ENCODE measurements around the gene PVR.
A peak's percentile ranks its signal among the peaks of the same experiment; 100 is the strongest.
"Not testable (repeated sequence)": the region's sequence is repeated elsewhere in the genome, so short reads cannot be mapped to it uniquely, and the experiment has no call there.

Gene PVR

DNA sequence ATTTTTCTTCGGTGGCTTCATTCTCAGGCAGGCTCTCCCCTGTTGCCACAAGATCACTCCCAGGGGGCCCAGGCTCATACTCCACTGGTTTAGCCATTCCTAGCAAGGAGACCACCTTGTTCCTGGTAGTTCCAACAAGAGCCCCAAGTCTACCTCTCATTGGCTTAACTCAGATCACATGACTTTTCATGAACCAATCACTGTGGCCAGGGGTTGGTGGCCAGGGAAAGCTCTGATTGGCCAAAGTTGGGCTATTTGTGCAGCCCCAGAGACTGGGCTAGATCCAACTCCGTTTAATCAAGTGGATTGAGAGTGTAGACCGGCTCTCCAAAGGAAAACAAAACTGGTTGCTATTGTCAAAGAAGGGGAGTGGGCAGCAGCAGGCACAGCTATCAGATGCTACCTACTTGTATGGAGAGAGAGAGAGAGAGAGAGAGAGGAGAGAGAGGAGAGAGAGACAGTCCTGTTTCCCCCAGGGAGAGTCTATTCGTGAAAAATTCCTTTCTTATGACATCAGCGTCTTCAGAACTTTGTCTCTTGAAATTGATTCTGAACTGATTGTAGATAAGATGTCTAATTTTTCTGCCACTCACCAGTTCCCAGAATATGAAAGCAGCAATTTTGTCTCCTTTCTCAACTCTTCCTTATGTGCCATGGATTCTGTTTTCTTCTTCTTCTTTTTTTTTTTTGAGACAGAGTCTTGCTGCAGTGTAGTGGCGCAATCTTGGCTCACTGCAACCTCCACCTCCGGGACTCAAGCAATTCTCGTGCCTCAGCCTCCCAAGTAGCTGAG is 33.5 kb downstream of the PVR start:
- no peak for FAIRE-seq

DNA sequence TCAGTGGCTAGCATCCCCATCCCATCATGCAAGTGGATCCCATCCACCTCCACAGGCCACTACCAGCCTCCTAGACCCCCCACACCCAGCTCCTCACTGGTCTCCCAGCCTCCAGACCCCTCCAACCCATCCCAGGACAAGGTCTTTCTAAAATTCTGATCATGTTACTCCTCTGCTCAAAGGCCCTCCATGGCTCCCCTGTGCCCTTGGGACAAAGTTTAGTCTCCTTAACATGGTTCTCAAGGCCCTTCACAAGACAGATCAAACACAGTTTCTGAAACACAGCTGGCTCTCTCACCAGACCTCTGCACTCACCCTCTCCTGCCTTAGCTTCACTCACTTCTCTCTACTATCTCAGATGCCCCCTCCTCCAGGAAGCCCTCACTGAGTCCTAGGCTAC is 36.8 kb downstream of the PVR start:
- FAIRE-seq = no peak

DNA sequence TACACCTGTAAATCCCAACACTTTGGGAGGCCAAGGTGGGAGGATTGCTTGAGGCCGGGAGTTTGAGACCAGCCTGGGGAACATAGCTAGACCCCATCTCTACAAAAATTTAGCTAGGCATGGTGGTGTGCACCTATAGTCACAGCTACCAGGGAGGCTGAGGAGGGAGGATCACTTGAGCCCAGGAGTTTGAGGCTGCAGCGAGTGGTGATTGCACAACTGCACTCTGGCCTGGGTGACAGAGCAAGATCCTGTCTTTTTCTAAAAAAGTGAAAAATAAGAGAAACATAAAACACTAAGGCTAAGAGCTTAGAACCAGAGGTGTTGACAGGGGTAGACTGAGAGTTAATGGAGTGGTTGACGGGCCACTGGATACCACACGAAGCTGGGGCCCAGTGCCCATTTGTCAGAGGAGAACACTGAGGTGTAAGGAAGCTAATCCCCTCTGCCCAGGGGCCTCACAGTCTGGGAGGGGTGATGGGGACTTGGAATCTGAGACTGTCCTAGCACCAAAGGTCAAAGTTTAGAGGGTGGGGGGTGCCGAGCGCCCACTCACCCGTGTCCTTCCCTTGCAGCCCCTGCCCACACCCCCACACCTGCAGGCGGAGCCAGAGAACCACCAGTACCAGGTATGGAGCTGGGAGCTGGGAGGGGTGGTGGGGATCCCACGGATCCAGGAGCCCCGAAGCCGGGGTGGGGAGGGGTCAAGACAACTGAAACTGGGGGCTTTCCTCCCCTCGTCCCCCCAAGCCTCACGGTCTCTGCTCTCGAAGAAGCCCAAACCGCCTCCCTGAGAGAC is 38.5 kb downstream of the PVR start:
- no peak for FAIRE-seq

DNA sequence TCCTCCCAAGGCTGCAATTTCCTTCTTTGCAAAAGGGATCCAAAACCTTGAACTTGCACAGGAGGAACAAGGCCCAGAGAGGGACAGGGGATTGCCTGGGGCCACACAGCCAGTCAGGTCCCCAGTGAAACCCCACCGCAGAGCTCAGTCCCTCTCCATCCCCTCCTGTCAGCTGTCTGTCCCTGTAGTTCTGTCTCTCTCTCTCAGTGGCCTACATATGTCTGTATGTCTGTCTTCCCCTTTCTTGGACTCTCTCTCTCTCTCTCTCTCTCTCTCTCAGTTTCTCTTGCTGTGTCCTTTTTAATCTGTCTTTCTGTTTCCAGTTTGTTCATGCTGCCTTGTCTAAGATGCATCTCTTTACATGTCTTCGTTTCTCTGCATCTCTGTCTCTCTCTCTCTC is 39.1 kb downstream of the PVR start:
- FAIRE-seq = no peak

DNA sequence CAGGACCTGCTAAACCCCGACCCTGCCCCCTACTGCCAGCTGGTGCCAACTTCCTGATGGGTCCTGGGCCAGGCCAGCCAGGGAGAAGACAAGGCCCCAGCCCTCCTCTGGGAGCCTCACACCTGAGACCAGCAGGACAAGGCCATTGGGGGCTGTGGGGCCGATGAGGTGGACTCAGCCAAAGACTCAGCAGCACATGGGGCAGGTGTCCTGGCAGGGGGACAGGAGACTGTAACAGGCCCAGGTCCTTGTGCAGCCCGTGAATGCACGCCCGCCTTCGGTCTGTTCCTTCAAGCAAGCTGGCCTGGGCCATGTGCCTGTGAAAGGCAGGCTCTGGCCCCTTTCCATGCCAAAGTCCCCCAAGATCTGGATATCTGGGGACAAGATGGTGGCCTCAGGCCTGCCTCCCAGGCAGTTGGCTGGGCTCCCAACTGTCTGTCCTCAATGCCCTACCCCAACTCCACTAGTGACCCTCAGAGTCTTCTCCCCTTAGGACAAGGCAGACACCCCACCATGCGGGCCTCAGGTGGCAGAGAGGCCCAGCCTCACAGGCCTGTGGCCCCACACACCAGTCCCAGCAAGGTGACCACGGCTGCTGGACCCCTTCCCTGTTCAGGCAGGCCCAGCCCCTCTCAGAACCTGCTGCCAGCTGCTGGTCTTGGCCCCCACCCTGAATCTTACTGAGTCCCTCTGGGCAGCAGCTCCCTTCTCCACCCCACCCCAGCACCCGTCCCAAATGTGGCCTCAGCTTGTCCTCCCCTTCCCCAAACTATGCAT is 39.9 kb downstream of the PVR start:
- FAIRE-seq = no peak

DNA sequence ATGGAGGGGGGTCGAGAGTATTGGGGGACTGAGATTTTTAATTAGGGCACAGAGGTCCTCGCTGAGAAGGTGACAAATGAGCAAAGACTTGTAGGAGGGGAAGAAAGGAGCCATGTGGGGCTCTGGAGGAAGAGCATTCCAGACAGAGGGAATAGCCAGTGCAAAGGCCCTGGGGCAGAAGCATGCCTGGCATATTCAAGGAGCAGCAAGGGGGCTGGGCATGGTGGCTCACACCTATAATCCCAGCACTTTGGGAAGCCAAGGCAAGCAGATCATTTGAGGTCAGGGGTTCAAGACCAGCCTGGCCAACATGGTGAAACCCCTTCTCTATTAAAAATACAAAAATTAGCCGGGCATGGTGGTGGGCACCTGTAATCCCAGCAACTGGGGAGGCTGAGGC is 40.7 kb downstream of the PVR start:
- not testable (repeated sequence) for FAIRE-seq

DNA sequence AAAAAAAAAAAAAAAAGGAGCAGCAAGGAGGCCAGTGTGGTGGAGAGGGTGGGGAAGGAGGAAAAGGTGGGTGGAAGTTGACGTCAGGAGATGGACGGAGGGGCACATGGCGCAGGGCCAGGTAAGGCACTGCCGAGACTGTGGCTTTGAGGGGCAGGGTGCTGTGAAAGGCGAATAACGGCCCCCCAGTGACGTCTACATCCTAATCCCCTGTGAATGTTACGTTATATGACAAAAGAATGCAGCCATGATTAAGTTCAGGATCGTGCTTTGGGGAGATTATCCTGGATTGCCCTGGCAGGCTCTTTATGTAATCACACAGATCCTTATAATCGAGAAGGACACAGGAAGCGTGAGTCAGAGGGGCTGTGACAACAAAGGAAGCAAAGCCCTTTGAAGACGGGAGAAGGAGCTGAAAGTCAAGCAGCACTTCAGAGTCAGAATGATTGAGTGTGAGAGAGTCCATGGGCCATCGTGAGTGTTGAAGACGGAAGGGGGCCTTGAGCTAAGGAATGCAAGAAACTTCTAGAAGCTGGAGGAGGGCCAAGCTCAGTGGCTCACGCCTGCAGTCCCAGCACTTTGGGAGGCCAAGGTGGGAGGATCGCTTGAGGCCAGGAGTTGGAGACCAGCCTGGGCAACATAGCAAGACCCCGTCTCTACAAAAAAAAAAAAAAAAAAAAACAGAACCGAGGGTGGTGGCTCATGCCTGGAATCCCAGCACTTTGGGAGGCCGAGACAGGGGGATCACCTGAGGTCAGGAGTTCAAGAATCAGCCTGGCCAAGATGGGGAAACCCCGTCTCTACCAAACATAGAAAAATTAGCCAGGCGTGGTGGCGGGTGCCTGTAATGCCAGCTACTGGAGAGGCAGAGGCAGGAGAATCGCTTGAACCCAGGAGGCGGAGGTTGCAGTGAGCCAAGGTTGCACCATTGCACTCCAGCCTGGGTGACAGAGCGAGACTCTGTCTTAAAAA is 41.5 kb downstream of the PVR start:
- FAIRE-seq = peak; percentile 82

DNA sequence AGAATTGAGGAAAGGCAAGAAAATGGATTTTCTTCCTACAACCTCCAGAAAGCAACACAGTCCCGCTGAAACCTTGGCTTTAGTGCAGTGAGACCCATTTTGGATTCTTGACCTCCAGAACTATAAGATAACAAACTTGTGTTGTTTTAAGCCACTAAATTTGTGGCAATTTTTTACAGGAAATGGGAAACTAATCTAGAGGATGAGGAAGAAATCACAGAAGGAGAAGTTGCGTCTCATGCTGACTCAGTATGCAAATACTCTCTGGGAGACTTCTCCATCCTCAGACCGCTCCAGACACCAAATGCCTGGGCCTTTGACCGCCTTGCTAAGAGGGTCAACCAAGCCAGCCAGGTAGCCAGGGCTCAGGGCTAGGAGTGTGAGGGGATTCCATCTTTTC is 42.2 kb downstream of the PVR start:
- FAIRE-seq = no peak

DNA sequence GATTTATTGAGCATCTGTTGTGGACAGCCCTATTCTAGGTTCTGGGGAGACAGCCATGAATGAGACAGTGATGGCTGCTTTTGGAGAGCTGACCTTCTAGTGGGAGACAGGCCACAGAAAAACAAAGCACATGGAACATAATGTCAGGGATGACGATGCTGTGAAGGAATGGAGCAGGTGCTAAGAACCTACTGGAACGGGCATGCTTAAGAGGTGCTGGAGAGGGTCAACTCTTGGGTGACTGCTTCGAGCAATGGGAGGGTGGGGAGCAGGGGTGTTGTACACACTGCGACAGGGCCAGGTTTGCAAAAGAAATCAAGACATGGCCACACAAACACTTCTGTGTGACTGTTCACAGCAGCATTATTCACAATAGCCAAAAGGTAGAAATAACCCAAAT is 43.2 kb downstream of the PVR start:
- FAIRE-seq = no peak

DNA sequence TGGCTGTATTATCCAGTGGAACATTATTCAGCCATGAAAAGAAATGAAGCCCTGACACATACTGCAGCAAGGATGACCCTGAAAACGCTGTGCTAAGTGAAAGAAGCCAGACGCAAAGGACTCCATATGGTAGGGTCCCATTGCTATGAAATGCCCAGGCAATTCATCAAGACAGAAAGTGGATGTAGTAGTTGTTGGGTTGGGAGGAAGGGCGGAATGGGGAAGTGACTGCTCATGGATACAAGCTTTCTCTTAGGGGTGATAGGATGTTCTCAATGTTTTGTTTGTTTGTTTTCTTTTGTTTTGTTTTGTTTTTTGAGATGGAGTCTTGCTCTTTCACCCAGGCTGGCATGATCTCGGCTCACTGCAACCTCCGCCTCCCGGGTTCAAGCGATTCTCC is 44.2 kb downstream of the PVR start:
- FAIRE-seq = no peak

DNA sequence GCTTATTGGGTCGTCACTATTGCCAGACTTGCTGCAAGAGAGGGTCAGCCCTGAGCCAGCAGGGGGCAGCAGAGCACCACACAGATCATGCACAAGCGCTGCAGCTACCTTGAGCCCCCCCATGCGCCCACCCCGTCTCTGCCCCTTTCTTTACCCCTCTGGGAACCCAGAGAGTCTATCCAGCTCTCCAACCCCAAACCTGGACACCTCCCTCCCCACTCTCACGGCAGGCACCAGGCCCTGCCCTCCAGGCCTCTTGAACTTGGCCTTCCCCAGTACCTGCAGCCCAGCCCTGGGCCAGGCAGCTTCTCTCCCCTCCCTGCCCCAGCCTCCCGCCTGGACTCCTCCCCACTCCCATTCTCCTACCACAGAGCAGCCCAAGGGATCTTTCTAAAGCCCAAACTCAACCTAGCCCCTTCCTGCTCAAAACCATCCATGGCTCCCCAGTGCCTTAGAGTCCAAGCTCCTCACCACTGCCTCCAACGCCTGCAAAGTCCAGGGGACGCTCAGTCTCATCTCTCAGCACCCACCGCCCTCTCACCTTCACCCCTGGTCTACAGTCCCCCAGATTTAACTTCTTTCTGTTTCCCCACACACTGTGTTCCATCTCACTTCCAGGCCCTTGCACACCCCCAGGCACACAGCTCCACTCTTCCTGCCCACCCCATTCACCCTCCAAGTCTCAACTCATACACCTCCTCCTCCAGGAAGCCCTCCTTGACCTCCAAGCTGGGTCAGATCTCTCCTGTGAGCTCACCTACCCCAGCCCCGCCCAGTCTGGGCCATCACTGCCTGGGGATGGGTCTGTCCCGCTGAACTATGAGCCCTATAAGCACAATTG is 45.8 kb downstream of the PVR start:
- FAIRE-seq = no peak

DNA sequence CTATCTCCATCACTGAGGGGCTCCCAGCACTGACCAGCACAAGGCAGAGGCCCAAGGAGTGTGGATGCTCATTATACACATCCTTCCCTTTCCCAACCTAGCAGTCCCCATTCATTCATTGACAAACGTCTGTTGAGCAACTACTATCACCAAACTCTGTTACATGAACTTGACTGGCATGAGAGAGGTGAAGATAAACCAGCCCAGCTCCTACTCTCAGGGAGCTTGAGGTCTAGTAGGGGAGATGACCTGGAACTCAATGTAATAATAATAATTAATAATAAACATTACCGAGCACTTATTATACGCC is 46.4 kb downstream of the PVR start:
- no peak for FAIRE-seq

DNA sequence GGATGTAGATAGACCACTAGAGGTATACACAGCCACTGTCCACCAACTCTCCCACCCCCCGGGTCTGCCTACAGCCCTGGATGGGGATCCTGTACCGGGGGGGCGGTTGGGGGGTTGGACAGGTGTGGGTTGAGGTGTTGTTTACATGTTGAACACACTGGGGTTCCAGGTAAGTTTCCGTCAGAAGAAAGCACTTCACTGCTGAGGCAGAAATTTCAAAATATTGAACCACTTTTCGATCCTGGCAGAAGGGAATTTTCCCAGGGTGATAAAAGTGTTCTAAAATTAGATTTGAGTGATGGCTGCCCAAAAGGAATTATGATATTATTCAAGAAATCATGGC is 48.6 kb downstream of the PVR start:
- FAIRE-seq = no peak

DNA sequence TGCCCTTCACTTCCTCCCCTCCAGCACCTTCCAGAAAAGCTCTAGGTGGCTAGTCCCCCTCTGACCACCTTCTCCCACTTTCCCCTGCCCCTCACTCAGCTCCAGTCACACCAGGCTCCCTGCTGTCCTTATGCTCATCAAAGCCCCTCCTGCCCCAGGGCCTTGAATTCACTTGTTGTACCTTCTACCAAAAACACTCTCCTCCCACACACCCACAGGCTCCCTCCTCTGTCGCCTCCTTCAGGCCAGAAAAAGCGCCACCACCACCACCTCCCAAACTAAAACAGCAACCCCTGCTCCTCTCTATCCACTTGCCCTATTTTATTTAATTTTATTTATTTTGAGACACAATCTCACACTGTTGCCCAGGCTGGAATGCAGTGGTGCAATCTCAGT is 50.5 kb downstream of the PVR start:
- FAIRE-seq = no peak

DNA sequence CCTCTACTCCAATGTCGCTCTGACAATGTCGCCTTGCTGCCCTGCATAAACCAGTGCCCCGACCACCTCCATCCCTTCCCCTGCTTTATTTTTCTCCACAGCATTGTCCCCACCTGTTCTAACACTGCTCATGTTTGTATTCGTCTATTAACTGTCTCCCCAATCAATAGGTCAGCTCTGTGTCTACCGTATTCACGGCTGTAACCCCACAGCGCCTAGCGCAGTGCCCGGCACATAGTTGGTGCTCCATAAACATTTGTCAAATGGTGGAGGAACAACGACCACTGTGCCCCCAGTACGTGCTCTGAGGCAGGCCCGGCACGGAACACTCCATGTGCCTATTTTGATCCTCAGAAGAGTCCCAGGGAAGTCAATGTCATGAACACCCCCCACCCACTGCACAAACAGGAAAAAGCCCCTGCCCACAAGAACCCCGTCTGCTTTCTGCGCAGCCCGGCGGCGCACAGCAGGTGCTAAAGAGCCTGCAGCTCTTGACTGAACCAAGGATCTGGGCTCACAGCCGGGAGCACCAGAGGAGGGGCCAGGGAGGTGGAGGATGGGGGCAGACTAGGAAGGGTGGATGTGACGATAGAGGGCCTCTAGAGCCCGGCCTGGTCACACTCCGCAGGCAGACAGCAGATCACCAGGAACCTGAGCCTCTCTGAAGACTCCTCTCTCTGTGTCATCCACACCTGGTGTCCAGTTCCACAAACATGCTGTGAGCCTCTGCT is 53.4 kb downstream of the PVR start:
- FAIRE-seq = no peak

DNA sequence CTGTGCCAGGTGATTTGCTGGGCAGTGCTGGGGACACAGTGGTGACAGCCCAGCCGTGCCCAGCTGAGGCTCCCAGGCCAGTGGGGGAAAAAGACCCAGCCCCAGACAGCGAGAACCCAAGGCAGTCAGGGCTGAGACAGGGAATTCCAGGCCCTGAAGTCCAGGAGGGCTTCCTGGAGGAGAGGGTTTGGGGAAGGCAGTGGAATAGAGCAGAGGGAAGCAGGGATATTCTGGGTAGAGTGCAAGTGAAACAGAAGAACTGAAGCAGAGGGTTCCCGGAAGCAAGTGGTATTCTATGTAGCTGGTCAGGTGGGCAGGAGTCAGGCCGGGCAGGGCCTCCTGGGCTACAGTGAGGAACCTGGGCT is 53.9 kb downstream of the PVR start:
- no peak for FAIRE-seq

DNA sequence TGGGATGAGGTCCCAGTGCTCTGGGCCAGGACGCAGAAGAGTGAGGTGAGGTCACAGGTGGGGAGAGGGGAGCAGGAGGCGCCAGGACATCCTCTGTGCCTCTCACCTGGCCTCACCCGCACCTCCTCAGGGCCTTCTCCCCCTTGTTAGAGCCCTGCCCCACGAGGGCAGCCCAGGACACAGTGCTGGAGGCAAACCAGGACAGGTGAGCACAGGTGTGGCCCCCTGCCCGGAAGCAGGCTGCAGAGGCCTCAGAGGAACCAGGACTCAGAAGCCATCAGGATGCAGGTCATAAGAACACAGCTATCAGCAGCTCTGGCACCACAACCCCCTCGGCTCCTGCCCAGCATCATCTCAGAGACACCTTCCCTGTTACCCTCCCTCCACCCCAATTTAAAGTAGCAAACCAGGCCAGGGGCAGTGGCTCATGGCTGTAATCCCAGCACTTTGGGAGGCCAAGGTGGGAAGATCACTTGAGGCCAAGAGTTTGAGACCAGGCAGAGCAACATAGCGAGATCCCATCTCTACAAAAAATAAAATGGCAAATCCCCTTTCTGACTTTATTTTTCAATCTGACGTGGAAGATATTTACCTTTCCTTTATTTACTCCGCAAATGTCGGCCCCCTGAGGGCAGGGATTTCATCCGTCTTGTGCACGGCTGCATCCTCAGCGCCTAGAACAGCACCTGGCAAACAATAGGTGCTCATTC is 54.9 kb downstream of the PVR start, which contains the start of gene CEACAM16:
CEACAM16 (plus strand) TSS at position 660 of the 710 bp plus-strand sequence. CDS start 2,306 bp downstream, outside the sequence.
- FAIRE-seq = no peak

DNA sequence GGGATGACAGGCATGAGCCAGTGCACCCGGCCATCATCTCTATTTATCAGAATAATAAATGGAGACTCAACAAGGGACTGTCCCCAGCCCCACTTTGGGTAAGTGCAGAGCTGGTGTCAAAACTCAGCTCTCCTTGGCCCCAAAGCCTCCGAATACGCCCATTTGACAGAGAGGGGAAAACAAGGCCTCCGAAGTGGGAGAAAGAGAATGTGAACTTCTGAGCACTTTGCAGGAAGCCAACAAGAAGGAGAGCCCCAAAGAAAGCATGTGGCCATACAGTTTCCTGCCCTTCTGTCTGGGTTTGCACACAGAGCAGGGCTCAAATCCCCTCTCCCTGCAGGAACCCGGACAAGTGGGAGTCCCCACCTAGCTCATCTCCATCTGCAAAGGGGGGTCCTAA is 56.8 kb downstream of the PVR start:
- no peak for FAIRE-seq

DNA sequence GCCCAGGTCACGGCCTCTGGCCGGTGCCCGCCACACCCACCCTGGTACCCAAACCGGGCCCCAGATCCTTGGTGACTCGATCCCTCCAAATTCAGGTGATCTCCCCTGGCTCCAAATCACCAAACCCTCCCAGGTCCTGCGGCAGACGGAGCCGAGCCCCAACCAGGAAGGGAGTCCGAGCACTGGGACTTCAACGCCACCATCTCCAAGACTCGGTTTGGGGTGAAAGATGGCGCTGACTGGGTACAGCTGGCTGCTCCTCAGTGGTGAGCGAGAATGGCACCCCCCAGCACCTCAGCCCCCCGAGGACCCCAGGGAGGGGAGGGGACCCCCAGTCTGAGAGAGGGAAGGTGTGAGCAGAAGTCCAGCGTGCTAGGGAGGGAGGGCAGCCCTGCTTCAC is 57.5 kb downstream of the PVR start:
- FAIRE-seq = no peak

DNA sequence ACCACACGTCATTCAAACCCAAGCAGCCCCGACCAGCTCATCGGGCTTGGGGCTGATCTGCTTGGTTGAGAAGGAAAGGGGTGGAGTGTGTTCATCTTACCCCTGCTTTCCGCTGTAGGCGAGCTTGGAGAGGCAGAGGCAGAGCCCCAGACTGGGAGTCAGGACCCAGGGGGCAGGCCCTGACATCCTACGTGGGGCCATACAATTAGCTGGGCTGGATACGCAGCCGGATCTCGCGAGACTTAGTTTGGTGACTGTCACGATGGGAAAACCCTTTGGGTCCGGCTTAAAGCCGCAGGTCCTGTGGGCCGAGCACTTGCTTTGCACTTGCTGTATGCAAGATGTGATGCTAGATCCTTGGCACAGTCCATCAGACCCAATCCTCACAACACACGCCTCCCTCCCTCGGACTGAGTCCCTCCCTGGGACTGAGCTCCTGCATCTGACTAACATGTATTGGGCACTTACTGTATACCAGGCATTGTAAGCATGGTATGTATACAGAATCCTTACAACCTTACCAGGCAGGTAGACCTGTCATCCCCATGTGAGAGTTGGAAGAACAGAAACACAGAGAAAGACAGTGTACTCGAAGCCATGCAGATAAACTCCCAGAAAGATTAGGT is 59.0 kb downstream of the PVR start:
- FAIRE-seq = no peak

Data from TTC549 (cell line).